ENCODE data around the gene DIS3.
A peak's percentile ranks its signal among the peaks of the same experiment; 100 is the strongest.
"Not testable (repeated sequence)": the region's sequence is repeated elsewhere in the genome, so short reads cannot be mapped to it uniquely, and the experiment has no call there.

Gene DIS3

GRCh38 chr13:72737033-72737432 is 44.7 kb downstream of the DIS3 start:
- DNase-seq = no peak

- DNase-seq = no peak
Observed at GRCh38 chr13:72728290-72728605, 53.5 kb downstream of the DIS3 start.

GRCh38 chr13:72727417-72728289 is 54.0 kb downstream of the DIS3 start, which contains the start of the genes BORA and MZT1:
TSS of gene BORA (plus strand) at chr13:72727923. CDS start at chr13:72728941, 1,018 bp downstream.
TSS of gene MZT1 (minus strand) at chr13:72727629. CDS start at chr13:72727602, 27 bp downstream.
- DNase-seq = peak; percentile 92

- DNase-seq = no peak
Observed at GRCh38 chr13:72726726-72727416, 54.8 kb downstream of the DIS3 start.

- not testable (repeated sequence) for DNase-seq
Observed at GRCh38 chr13:72726185-72726584, 55.5 kb downstream of the DIS3 start.

GRCh38 chr13:72716776-72717175 is 64.9 kb downstream of the DIS3 start:
- no peak for DNase-seq
